Muscle of back (tissue), 11 donors: ENCODE data around the gene TAS1R1. TPM values are rescaled to one million over a fixed set of nuclear protein-coding genes. Genes with fewer than 3 reads are reported as not detected.
A peak's percentile ranks its signal among the peaks of the same experiment; 100 is the strongest.

Source experiments
- DNase-seq, 3 donors: peaks; one replicate each; pipeline versions ENCODE4 v3.0.0 to v3.0.0-alpha.2; 2013
- polyA plus RNA-seq, 10 donors: library from polyadenylated mRNA; unstranded; fragments of 120-200 nt; gene quantifications; one replicate each; pipeline ENCODE4 v1.2.1, GENCODE V29; 2013; ENCODE audit not compliant: insufficient read length in 10 of 10

The TAS1R1 gene
- polyA plus RNA-seq, 10 donors = 3.2 to 7.0 (median 5.1) TPM

GRCh38 chr1:6570987-6571386 is 15.9 kb downstream of the TAS1R1 start:
- DNase-seq = no peak

GRCh38 chr1:6572653-6573383 is 17.7 kb downstream of the TAS1R1 start:
- no peak for DNase-seq

GRCh38 chr1:6574025-6574620 is 19.0 kb downstream of the TAS1R1 start:
- DNase-seq = no peak

- DNase-seq = no peak
Measured at GRCh38 chr1:6574818-6575217, 19.7 kb downstream of the TAS1R1 start.

GRCh38 chr1:6577831-6578525 is 22.9 kb downstream of the TAS1R1 start:
- DNase-seq = no peak

- DNase-seq = no peak
Measured at GRCh38 chr1:6578624-6579373, 23.7 kb downstream of the TAS1R1 start.

- peak; percentile 98 to 100 (median 100) for DNase-seq
Measured at GRCh38 chr1:6579374-6580118, 24.4 kb downstream of the TAS1R1 start, which contains the start of gene ZBTB48. Gene ZBTB48 (plus strand): TSS chr1:6579994. CDS start chr1:6580610, 616 bp downstream.

GRCh38 chr1:6580119-6580592 is 25.0 kb downstream of the TAS1R1 start:
- peak in 1 of 3 donors; percentile 52 for DNase-seq

GRCh38 chr1:6580593-6581409 is 25.7 kb downstream of the TAS1R1 start:
- DNase-seq = no peak

GRCh38 chr1:6581561-6582305 is 26.6 kb downstream of the TAS1R1 start:
- DNase-seq = no peak

GRCh38 chr1:6582370-6582769 is 27.3 kb downstream of the TAS1R1 start:
- no peak for DNase-seq

GRCh38 chr1:6584126-6585080 is 29.3 kb downstream of the TAS1R1 start:
- DNase-seq = no peak

- no peak for DNase-seq
Measured at GRCh38 chr1:6585081-6585722, 30.1 kb downstream of the TAS1R1 start.

- no peak for DNase-seq
Measured at GRCh38 chr1:6585841-6586240, 30.7 kb downstream of the TAS1R1 start.

GRCh38 chr1:6586404-6586816 is 31.3 kb downstream of the TAS1R1 start:
- no peak for DNase-seq

- DNase-seq = peak; percentile 52 to 55 (median 54)
Measured at GRCh38 chr1:6587261-6588005, 32.3 kb downstream of the TAS1R1 start.
